WERI-Rb-1 (cell line): Measurements from ENCODE around the gene ENDOG.
"Not testable (repeated sequence)": the region's sequence is repeated elsewhere in the genome, so short reads cannot be mapped to it uniquely, and the experiment has no call there.

Experiments used
- DNase-seq: peaks from one replicate; pipeline ENCODE4 v3.0.0-alpha.2; 2020
- H3K27ac ChIP-seq: fragments of 250-450 bp; sonication (Bioruptor Pico); 2 replicates; pipeline ENCODE4 v1.5.1; 2020; ENCODE audit warnings: mild to moderate bottlenecking, moderate library complexity
- H3K27me3 ChIP-seq: fragments of 250-450 bp; sonication (Bioruptor Pico); 2 replicates; pipeline ENCODE4 v1.5.1; 2021; ENCODE audit warnings: mild to moderate bottlenecking, low read depth, moderate library complexity; ENCODE audit not compliant: insufficient read depth, severe bottlenecking
- H3K36me3 ChIP-seq: fragments of 250-450 bp; sonication (Bioruptor Pico); 2 replicates; pipeline ENCODE4 v1.5.1; 2020; ENCODE audit warnings: mild to moderate bottlenecking, moderate library complexity
- H3K4me3 ChIP-seq: 2 replicates; pipeline ENCODE4 v1.5.1; 2011; ENCODE audit warnings: low read depth, mild to moderate bottlenecking, control low read depth, low read length
- H3K9me3 ChIP-seq: fragments of 250-450 bp; sonication (Bioruptor Pico); 2 replicates; pipeline ENCODE4 v1.5.1; 2021; ENCODE audit warnings: mild to moderate bottlenecking, moderate library complexity; ENCODE audit not compliant: severe bottlenecking
- TF ChIP-seq, protein P1 (sequence below): IDR thresholded peaks from 2 replicates; pipeline ENCODE4 v1.5.1; 2011; ENCODE audit warnings: low read depth, mild to moderate bottlenecking, control low read depth, inconsistent platforms, low read length

The ENDOG gene

DNA sequence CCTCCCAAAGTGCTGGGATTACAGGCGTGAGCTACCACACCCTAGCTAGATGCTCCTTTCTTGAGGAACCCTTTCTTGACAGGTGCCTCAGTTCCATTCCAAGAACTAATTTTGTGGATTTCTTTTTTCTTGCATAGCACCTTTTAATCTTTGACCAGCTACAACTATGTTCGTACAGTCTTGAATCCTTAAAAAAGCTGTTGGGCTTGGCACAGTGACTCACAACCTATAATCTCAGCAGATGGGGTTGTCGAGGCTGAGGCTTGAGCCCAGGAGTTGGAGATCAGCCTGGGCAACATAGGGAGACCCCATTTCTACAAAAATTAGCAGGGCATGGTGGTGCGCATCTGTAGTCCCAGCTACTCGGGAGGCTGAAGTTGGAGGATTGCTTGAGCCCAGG, 45.3 kb upstream of the ENDOG start:
- Histone ChIP-seq H3K27ac (no peak overlapping the region; the same call in 1 of the 2 replicates), H3K4me3 (no peak overlapping the region), H3K9me3 (peaks cover 17% of the 10 kb centered on the region), H3K27me3 (no peaks in the 10 kb centered on the region), H3K36me3 (peaks cover 1% of the 10 kb centered on the region)
- no peak for DNase-seq
- TF ChIP-seq, protein P1, sequence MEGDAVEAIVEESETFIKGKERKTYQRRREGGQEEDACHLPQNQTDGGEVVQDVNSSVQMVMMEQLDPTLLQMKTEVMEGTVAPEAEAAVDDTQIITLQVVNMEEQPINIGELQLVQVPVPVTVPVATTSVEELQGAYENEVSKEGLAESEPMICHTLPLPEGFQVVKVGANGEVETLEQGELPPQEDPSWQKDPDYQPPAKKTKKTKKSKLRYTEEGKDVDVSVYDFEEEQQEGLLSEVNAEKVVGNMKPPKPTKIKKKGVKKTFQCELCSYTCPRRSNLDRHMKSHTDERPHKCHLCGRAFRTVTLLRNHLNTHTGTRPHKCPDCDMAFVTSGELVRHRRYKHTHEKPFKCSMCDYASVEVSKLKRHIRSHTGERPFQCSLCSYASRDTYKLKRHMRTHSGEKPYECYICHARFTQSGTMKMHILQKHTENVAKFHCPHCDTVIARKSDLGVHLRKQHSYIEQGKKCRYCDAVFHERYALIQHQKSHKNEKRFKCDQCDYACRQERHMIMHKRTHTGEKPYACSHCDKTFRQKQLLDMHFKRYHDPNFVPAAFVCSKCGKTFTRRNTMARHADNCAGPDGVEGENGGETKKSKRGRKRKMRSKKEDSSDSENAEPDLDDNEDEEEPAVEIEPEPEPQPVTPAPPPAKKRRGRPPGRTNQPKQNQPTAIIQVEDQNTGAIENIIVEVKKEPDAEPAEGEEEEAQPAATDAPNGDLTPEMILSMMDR: no peak

DNA sequence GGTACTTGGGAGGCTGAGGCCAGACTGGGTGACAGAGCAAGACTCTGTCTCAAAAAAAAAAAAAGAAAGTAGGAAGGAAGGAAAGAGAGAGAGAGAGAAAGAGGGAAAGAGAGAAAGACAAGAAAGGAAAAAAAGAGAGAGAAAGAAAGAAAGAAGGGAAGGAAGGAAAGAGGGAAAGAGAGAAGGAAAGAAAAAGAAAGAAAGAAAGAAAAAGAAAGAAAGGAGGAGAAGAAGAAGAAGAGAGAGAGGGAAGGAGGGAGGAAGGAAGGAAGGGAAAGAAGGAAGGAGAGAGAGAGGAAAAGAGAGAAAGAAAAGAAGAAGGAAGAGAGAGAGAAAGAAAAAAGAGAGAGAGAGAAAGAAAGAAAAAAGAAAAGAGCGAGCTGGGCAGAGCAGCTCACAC, 43.5 kb upstream of the ENDOG start:
- Histone ChIP-seq H3K4me3 (no peak overlapping the region), H3K36me3 (no peaks in the 10 kb centered on the region; the same call in 1 of the 2 replicates), H3K27me3 (no peaks in the 10 kb centered on the region), H3K27ac (no peak overlapping the region), H3K9me3 (peaks cover 21% of the 10 kb centered on the region)
- TF ChIP-seq, protein P1: no peak
- DNase-seq: no peak

DNA sequence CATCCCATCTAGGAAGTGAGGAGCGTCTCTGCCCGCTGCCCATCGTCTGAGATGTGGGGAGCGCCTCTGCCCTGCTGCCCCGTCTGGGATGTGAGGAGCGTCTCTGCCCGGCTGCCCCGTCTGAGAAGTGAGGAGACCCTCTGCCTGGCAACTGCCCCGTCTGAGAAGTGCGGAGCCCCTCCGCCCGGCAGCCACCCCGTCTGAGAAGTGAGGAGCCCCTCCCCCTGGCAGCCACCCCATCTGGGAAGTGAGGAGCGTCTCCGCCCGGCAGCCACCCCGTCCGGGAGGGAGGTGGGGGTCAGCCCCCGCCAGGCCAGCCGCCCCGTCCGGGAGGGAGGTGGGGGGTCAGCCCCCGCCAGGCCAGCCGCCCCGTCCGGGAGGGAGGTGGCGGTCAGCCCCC, 38.2 kb upstream of the ENDOG start:
- H3K27me3 ChIP-seq, H3K27ac ChIP-seq, H3K36me3 ChIP-seq, DNase-seq, H3K4me3 ChIP-seq: not testable (repeated sequence)
- peaks cover 36% of the 10 kb centered on the region for H3K9me3 ChIP-seq

DNA sequence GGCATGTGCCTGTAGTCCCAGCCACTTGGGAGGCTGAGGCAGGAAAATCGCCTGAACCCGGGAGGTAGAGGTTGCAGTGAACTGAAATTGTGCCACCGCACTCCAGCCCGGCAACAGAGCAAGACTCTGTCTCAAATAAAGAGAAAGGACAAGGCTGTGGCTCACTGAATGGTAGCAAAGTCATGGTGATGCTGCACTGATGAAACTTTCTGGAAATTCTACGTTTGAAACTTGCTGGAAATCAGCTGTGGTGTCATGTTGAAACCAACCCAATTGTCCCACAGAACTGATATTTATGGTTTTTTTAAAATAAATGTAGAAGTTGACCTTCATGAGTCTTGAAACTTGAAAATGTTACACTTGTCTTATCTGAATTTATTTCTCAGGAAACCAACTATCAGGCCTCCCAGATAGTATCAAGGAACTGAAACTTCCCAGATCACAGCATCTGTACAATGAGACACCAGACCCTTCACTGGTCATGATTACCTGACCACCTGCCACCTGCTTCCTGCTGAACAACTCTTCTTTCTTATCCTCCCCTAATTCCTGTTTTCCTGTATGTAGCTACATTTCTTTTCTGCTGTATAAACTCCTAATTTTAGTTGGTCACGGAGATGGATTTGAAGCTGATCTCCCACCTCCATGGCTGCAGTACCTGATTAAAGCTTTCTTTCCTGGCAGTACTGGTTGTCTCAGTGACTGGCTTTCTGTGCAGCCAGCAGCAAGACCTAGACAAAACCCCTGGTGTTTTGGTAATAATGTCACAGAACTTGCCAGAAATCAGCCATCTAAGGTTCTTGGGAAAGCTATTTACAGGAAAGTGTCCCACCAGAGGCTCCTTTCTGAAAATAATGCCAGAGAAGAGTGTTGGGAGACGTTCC, 36.9 kb upstream of the ENDOG start:
- Histone ChIP-seq H3K4me3 (no peak overlapping the region), H3K27me3 (no peaks in the 10 kb centered on the region)
- no peak for DNase-seq

DNA sequence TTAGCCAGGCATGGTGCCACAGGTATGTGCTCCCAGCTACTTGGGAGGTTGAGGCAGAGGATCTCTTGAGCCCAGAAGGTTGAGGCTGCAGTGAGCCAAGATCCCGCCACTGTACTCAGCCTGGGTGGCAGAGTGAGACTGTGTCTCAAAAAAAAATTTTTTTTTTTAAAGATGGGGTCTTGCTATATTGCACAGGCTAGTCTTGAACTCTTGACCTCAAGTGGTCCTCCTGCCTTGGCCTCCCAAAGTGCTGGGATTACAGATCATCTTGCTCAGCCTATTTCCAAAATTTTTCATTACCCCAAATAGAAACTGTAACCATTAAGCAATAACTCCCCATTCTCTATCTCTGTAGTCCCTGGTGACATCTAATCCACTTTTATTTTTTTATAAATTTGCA, 35.6 kb upstream of the ENDOG start:
- H3K27ac ChIP-seq: no peak overlapping the region
- H3K36me3 ChIP-seq: no peaks in the 10 kb centered on the region
- H3K27me3 ChIP-seq: no peaks in the 10 kb centered on the region
- H3K4me3 ChIP-seq: no peak overlapping the region
- no peak for DNase-seq
- TF ChIP-seq, protein P1: no peak
- peaks cover 26% of the 10 kb centered on the region for H3K9me3 ChIP-seq

More for the DNA sequence above, 36.9 kb upstream of the ENDOG start:
- no peaks in the 10 kb centered on the region for H3K36me3 ChIP-seq
- H3K27ac ChIP-seq: no peak overlapping the region
- TF ChIP-seq, protein P1: no peak
- peaks cover 32% of the 10 kb centered on the region for H3K9me3 ChIP-seq

DNA sequence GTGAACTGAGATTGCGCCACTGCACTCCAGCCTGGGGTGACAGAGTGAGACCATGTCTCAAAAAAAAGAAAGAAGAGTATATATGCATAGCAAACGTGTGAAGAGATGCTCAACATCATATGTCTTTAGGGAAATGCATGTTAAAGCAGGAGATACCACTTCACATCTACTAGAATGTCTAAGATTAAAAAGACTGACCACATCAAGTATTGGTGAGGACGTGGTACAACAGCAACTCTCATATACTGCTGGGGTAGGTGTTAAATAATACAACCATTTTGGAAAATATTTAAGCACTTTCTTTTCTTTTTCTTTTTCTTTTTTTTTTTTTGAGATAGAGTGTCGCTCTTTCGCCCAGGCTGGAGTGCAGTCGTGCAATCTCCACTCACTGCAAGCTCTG, 32.9 kb upstream of the ENDOG start:
- peaks cover 12% of the 10 kb centered on the region for H3K36me3 ChIP-seq
- no peak overlapping the region for H3K27ac ChIP-seq
- no peak for DNase-seq
- TF ChIP-seq, protein P1: no peak
- no peaks in the 10 kb centered on the region for H3K27me3 ChIP-seq
- H3K9me3 ChIP-seq: peaks cover 18% of the 10 kb centered on the region
- no peak overlapping the region for H3K4me3 ChIP-seq
